Inflammatory macrophage (primary cell): ENCODE measurements around the gene SRPK3.

Experiments
- DNase-seq, 2 donors: peaks; one replicate each; pipeline ENCODE4 v3.0.0-alpha.2; 2020 to 2022

The SRPK3 gene

DNA sequence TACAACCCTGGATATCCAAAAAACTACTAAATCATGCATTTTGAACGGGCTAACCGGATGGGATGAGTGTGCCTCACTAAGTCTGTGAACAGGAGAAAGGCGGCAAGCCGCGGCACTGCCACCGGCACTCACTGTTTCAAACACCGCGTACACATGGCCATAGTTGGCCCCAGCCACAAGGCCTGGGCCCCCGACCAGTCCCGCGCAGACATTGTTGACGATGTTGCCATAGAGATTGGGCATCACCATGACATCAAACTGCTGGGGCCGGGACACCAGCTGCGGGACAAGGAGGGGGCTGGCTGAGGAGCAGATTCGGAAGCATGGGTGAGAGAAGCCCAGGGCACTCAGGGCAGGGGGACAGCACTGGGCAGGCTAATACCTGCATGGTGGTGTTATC is 5.8 kb downstream of the SRPK3 start:
- DNase-seq: no peak

DNA sequence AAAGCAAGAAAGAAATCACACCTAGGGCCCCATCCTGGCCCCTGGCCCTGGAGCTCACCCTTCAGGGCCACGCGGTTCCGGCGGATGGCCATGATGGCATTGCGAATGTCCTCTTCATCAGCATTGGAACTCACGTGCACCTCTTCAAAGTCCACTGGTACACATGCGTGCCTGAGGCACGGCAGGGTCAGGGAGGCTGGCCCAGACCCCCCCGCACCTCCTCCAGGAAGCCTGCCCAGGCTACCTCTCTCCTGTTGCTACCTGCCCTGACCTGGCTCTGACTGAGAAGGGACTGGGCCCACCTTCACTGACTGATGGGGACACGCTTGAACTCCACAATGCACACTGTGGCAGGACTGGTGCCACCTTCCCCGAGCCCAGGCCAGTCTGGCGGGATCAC is 8.8 kb downstream of the SRPK3 start:
- DNase-seq: no peak

DNA sequence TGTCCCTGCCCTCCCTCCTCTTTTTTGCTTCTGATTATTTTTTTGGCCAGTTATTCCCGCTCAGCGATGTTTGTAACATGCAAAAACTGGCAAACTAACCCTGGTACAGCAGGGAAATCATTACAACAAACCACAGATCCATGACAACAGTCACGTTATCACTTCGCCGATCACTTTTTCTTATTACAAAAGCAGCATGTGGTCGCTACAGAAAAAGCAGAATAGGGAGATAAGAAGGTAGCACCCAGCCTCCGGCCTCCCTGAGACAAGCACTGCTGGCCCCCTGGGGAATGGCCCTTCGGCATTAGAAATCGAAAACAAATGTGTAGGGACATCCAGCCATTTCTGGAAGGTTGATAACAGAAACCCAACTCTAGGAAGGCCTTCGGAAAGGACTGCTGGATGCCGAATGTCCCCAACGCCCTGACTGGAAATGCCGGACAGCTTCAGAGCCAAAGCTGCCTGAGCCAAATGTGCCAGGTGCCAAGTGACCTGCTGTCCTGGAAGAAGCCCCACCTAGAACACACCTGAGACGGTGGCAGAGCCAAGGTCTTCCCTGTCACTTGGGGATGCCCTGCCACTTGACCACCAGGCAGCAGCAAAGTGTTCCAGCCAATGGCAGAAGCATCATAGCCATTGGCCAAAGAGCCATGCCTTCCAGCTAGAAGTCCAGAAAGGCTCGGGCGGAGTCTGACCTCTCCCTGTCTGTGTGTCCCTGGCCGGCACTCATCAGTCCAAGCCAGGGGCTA is 10.4 kb downstream of the SRPK3 start:
- DNase-seq: no peak

DNA sequence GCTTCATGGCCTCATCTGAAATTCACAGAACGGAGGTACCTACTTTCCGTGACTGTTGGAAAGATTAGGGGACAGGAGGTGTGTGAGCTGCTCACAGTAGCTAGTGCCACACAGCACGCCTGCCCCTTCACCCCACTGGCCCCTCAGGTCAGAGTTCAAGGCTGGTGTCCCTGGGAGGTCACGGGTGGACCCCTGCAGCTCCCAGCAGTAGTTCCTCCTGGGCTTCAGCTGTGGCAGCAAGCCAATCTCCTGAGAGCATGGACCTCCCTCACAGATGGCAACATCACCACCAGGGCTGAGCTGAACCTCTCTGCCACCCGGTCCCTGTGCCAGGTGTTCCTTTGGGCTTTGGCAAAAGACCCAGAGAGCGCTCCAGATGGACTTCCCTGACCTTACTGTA is 11.5 kb downstream of the SRPK3 start:
- DNase-seq: no peak

DNA sequence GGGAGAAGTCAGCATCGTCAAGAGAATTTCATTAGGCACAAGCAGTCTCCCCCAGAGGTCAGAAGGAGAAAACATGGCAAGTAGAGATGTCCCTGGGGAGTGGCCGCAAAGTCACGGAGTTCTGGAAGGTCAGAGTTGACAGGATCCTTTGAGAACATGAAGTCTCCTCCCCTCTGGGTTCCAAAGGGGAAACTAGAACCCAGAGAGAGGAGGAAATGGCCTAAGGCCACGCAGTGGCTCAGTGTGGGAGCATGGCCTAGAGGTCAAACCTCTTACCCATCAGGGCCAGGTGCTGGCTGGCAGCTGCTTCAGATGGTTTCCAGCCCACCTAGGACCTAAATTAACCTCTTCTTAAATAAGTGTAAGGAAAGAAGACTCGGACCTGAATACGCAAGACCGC is 12.4 kb downstream of the SRPK3 start:
- DNase-seq: peak; percentile 68 to 72

DNA sequence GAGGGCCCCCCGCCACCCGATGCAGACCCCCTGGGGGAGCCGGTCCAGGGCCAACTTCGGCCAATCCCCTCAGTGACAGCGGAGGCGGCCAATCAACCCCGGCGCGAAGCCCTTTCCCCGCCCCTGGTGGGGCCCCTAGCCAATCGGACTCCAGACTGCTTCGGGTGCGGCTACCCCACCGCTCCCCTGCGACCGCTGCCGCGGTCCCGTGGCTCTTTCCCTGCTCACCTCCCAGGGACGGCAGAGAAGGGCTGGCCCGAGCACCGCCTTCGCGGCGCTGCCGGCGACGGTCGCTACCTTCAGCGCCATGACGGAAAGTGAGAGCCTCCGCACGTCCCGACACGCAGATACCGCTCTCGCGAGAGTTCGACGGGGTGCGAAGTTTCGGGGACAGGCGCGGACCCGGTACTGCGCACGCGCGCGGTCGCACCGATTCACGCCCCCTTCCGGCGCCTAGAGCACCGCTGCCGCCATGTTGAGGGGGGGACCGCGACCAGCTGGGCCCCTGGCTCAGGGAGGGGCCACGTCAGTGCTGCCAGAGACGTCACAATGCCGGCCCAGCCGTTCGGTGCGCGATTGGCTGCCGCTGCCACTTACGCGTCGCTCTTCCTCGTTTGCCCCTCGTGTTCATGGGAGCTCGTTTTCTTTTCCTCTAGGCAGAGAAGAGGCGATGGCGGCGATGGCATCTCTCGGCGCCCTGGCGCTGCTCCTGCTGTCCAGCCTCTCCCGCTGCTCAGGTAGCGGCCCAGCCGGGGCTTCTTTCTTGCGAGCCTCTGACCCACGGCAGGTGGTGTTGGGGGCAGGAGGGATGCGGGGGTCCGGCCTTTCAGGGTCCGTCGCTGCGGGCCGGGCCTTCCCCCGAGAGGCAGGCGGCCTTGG is 13.4 kb downstream of the SRPK3 start, which contains the start of the genes IDH3G and SSR4:
IDH3G (minus strand) TSS at position 358 of the 879 bp plus-strand sequence; CDS start at position 309, 49 bp downstream.
SSR4 (plus strand) TSS at position 651 of the 879 bp plus-strand sequence; CDS start at position 671, 20 bp downstream.
- peak; percentile 93 to 95 for DNase-seq

- DNase-seq: no peak
Observed at GRCh38 chrX:153794897-153795816, 14.3 kb downstream of the SRPK3 start.

- no peak for DNase-seq
Observed at GRCh38 chrX:153797415-153798015, 16.7 kb downstream of the SRPK3 start.

GRCh38 chrX:153799326-153799725 is 18.5 kb downstream of the SRPK3 start:
- no peak for DNase-seq

DNA sequence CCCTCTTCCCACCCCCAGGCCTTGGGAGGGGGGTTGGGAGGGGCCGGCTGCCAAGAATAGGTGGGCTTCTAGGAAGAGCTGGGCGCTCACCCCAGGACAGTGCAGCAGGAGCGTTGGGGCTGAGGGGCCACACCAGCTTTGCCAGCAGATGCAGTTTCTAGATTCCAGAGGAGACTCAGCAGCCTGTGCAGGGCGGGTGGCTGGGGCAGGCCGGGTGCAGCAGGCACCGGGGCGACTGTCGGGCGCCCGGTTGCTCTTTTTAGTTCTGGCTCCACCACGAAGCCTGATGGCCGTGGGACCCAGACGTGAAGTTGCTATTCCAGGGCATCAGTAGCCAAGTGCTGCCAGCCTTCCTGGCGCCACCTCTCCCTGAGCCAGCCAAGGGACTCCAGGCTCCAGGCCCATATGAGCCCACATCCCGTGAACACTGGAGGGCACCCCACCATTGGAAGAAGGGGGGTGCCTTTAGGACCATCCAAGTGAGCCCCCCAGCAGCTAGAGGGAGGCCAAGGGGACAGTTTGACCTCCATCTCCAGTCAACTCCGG is 19.4 kb downstream of the SRPK3 start:
- DNase-seq: no peak

DNA sequence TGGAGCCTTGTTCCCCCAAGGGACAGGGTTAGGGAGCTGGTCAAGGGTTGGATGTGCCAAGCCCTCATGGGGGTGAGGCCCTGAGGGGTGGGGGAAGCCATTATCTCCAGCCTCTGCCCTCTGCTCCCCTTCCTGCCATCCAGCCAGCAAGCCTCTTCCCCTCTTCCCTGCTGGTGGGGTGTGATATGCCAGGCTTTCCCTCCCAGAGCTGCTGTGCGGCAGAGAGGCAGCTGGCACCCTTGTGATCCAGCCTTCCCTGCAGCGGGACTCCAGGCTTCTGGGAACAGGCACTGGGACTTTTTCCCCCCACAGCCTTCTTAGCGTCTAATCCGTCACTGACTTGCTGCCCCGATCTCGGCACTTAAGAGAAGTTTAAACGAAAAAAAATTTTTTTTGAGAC is 19.9 kb downstream of the SRPK3 start:
- no peak for DNase-seq

- peak in 1 of 2 donors; percentile 43 for DNase-seq
Observed at GRCh38 chrX:153801669-153802068, 20.8 kb downstream of the SRPK3 start.

GRCh38 chrX:153802513-153803045 is 21.7 kb downstream of the SRPK3 start:
- no peak for DNase-seq

DNA sequence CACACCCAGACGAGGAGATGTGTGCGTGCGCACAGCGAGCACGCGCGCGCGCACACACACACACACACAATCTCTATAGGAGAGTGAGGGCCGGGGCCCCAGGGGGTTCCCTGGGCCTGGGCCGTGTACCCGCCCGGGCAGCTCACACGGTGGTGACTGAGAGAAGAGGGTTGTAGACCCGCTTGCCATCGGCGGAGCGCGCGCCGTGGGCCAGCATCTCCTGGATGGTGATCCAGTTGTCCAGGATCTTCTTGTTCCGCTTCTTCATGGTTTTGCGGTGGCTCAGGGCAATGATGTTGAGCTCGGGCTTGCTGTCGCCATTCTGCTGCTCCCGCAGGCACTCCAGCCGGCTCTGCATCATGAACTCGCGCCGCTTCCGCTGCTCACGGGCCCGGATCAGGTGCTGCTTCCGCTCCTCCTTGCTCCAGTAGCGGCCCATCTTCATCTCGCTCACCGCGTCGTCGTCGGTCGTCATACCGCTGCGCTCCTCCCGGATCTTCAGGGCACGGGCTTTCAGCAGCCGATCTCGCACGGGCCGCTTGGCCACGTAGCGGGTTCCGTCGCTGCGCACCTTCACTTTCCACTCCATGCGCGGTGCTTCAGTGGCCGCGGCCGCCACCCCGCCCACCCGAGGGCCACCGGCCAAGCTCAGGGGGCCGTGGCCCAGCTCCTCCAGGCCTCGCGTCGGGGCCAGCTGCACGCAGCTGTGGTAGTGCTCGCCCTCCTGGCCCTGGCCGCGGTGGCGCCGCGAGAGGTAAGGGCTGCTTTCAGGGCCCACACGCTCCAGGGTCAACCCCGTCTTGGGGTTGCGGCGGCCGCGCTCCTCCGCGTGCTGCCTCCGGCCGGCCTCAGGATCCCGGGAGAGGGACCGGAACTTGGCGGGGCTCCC is 22.6 kb downstream of the SRPK3 start:
- DNase-seq: no peak

GRCh38 chrX:153804100-153804595 is 23.3 kb downstream of the SRPK3 start:
- no peak for DNase-seq

DNA sequence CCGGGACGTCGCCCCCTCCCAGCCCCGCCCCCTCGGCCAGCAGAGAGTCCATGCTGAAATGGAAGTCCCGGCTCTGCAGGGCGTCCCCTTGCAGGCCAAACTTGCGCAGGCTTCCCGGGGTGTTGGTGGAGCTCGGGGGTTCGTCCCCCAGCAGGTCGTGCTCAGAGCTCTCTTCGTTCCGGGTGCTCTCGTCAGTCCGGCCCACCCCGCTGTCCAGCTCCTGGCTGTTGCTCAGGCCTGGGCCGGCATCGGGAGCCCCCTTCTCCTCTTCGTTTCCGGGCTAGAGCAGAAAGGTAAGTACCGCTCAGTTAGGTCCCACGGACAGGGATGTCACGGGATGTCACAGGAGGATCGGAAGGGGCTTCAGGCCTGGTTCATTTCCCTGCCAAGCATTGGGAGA is 23.8 kb downstream of the SRPK3 start:
- DNase-seq: no peak

- no peak for DNase-seq
Observed at GRCh38 chrX:153805436-153805835, 24.6 kb downstream of the SRPK3 start.

DNA sequence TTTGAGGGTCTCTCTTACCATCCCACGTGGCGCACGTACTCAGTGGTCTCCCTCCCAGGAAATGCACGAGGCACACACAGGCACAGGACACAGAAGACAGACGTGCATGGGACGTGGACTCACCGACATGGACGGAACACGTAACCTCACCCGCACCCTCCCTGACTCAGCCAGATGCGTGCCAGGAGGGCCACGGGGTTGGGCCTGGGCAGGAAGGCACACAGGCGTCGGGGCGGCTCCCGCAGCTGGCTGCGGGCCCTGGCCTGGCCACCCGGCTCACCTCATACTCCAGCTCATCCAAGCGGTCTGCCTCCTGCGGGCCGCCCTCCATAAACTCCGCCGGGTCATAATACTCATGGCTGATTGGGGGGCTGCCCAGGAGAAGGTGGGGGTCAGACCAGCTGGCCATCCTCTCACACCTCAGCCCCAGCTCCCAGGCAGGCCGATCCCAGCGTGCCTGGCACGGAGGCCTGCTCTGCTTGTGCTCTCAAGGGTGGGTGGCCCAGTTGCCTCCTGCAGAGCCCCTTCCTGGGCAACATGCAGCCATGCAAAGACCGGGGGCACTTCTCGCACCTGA is 26.2 kb downstream of the SRPK3 start:
- DNase-seq: no peak

- no peak for DNase-seq
Observed at GRCh38 chrX:153807976-153808375, 27.1 kb downstream of the SRPK3 start.

DNA sequence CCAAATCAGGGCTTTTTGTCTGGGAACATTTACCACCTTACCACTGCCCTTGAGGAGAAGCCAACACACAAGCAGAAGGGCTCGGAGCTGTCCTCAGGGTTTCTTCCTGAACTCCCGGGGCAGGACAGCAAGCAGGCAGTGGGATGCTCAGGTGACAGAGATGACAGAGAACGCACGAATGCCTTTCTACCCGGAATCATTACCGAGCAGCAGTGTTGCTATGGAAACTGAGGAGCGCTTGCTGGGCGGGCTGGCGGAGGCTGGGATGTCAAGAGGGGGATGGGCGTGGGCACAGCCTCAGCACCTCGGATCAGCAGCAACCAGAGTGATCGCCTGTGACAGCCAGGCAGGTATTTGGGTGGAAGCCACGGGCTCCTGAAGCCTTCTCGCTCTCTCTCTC is 31.4 kb downstream of the SRPK3 start:
- DNase-seq: no peak
